Activated CD4-positive, CD25-positive, alpha-beta regulatory T cell (primary cell): ENCODE measurements around the gene PTCD3.

Source experiments
- DNase-seq, 4 experiments: peaks; one replicate each; lab custom pipeline; 2025; lab: John Stamatoyannopoulos, UW

The PTCD3 gene

DNA sequence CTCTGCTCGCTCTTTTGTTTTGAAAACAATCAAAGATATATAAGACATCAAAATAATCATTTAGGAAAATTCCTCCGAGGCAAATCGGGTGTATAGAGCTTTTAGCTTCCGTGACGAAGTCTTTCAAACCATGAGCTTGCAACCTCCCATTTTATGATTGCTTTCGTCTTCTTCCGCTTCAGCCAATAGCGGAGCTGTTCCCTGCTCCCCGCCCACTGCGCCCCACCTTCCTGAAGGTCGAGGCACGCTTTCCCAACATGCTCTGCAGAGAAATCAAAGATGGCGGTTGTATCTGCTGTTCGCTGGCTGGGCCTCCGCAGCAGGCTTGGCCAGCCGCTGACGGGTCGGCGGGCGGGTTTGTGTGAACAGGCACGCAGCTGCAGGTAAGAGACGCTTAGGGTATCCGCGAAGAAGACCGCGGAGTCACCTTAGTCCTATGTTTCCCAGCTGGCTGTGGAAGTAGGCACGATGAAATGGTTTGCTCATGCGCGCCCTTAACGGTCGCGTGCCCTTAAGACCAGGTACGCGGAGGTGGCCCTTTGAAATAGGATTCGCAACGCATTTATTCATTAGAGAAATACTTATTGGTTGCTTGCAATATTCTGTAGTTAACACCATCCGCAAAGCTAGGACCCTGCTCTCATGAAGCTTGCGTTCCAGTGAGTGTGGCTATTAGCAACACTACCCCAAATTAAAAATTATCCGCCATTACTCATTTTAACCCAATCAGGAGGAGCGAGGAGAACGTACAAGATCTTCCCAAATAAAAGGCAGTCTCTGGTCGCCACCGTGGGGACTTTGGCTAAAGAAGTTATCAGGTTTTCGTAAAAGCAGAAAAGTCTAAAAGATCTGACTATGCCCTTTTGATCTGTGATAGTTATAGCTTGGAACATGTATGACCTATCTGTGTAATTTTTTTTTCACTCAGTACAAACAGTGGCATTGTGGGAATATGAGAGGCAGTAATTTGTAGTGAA is at the start of gene PTCD3:
Gene PTCD3 (plus strand): TSS at position 267 of the 977 bp plus-strand sequence. CDS start 13 bp downstream, at position 280.
- DNase-seq, result peak; percentile 82 to 89 (median 84)

DNA sequence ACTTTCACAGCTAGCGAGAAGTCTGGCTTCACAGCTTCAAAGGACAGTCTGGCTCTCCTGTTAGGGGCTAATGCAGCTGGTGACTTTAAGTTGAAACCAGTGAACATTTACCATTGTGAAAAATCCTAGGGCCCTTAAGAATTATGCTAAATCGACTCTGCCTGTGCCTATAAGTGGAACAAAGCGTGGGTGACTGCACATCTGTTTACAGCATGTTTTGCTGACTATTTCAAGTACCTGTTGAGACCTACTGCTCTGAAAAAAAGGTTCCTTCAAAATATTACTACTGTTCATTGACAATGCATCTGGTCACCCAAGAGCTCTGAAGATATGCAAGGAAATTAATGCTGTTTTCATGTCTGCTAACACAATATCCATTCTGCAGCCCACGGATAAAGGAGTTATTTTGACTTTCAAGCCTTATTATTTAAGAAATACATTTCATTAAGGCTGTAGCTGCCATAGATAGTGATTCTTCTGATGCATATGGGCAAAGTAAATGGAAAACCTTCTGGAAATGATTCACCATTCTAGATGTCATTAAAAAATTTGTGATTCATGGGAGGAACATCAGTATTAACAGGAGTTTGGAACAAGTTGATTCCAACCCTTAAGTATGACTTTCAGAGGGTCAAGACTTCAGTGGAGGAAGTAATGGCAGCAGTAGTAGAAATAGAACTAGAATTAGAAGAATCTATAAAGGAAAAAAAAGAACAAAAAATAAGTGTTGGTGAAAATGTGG is 49.3 kb upstream of the PTCD3 start:
- no peak for DNase-seq

- no peak for DNase-seq
Measured at GRCh38 chr2:86062043-86062442, 44.0 kb upstream of the PTCD3 start.

DNA sequence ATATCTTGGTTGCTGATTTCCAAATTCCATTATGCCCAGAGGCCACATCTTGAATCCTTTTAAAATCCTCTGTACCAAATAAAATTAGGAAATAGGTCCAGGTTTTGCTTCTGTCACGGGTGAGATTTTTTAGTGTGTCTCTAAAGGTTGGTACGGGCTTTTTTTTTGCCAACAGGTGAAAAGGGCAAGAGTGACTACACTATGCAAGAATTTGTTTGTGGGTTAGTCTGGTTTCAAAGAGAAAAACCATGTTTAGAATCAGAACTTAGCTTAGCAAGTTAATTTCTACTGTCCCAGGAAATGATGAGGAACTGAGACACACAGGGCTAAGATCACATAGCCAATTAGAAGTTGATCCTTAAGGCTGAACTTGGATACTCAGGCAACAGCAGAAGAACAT is 42.0 kb upstream of the PTCD3 start:
- no peak for DNase-seq

GRCh38 chr2:86065512-86065911 is 40.5 kb upstream of the PTCD3 start:
- DNase-seq, result no peak

DNA sequence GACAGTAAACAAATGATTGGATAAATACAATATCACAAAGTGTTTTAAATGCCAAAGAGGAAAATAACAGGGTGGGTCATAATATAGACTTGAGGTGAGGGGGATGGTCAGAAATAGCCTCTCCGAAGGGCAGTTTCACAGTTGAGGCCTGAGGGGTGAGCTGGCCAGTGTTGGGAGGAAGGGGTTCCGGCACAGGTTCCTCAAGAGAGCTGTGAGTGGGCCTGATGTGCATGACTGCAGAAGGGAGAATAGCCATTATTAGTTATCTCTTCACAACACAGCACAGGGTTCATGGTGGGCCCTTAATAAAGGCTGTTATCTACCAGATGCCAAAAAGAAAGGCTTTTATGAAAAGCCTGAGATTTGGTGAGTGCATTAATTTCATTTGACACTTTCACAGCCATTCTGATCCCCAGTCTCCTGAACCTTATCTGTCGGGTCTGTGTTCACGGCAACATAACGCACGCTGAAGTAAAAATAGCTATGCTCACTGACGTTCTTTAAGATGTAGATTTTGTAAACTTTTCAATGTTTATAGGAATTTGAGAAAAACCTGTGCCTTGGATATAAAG is 39.9 kb upstream of the PTCD3 start:
- no peak for DNase-seq

DNA sequence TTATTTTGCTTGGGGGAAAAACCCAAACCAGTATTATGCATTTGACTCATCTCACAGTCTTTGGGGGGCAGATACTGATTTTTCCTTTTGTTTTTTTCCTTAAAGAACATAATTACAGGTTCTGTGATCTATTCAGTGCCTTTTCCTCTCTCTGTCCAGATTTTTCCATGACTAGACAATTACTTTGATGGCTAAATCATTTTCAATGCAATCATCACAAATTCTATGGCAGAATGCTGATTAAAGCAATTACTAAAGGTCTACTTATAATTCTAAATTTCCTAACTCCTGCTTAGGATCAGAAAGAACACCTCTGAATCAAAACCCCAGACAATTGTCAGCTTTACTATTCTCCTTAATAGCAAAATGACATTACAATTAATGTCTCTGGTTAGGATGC is 39.1 kb upstream of the PTCD3 start:
- no peak for DNase-seq

- DNase-seq, result peak in 3 of 4 experiments; percentile 12 to 17 (median 12)
Measured at GRCh38 chr2:86068136-86068588, 37.9 kb upstream of the PTCD3 start.

DNA sequence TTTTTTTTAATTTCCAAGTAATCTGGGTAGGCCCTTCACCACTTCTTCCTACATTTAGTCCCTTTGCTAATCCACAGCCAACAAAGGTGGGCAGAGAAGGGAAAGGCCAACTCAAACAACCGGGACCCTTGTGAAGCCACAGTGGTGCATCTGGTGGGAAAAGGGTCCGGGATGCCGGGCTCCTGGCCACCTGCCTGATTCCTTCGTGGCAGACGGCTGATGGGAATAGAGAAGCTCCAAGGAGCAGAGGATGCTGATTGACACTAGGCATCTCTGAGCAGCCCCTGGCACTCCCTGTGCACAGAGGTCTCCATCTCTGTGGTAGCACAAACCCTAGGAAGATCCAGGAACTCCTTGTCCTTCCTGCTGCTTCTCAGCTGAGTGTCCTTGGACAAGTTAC is 37.4 kb upstream of the PTCD3 start:
- no peak for DNase-seq

GRCh38 chr2:86069091-86069685 is 36.8 kb upstream of the PTCD3 start:
- no peak for DNase-seq

GRCh38 chr2:86069783-86070339 is 36.2 kb upstream of the PTCD3 start:
- DNase-seq, result no peak

- no peak for DNase-seq
Measured at GRCh38 chr2:86070868-86071267, 35.2 kb upstream of the PTCD3 start.

DNA sequence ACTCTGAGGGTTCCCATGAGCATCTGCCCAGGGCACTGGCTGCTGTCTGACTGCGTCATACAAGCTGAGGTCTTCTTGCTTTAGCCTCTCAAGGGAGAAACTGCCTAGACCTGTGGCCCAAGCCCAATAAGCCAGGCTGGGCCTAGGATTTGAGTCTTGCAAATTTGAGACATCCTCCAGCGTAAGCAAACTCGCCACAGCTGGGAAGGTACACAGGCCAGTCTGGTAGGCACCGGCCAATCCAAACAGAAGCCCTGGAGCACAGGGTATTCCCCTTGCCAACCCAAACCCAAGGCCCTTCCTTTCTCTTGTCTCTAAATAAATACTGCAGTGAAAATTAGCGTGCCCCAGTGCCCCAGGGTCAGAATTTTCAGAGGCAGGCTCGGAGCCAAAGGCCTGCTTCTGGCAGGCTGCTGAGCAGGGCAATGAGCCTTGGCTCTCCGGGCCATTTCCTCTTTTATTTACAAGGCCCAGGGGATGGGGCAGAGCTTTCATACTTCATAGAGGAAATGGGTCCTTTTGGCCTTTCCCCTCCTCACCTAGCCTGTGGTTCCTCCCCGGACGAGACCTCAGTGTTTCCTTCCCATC is 33.7 kb upstream of the PTCD3 start:
- DNase-seq, result no peak

DNA sequence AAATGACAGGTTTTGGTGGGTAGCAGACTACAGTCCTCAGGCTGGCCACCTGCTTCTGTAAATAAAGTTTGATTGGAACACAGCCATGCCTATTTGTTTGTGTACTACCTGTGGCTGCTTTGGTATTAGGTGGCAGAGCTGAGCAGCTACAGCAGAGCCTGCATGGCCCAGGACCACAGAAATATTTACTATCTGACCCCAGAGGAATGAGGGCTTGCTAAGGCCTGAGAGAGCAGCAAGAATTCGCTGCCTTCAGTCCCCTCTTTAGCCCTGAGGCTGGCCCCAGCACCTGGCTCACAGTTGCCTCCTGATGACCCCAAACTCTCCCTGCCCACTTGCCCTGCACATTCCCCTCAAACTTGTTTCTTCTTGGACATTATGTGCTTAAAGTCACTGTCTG is 32.8 kb upstream of the PTCD3 start:
- DNase-seq, result no peak

DNA sequence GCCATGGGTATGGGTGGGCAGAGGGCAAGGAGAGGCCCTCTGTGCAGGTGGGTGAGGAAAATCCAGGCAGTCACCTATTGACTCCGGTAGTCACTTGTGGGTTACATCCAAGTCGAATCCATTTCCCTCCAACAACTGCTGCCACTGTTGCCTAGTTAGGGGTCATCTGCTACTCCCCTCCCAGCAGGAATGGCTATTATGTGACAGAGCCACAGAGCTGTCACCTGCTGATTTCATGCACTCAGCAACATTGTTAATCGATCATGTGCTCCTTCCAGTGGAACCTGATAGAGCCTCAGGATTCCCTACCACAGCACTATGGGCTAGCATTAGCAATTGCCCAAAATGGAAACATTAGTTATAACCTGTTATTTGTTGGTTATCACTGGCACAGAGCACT is 31.8 kb upstream of the PTCD3 start:
- no peak for DNase-seq

DNA sequence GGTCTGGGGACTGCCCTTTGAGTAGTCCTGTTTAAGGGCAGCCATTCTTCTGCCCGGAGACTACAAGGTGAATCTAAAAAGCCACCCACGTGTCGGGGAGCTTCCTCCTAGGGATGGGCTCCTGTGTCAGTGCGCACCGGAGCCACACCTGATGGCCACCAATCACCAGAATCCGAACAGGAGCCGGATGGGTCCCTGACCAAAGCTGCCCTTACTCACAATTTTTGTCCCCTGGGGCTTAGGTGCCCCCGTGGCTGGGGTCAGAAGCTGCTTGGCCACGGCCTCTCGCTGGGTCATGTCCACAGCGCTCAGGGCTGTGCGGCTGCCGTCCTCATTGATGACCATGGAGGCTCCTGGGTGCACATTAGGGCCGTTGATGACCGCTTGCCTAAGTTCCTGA is 31.2 kb upstream of the PTCD3 start:
- no peak for DNase-seq

- DNase-seq, result no peak
Measured at GRCh38 chr2:86075886-86076285, 30.1 kb upstream of the PTCD3 start.

DNA sequence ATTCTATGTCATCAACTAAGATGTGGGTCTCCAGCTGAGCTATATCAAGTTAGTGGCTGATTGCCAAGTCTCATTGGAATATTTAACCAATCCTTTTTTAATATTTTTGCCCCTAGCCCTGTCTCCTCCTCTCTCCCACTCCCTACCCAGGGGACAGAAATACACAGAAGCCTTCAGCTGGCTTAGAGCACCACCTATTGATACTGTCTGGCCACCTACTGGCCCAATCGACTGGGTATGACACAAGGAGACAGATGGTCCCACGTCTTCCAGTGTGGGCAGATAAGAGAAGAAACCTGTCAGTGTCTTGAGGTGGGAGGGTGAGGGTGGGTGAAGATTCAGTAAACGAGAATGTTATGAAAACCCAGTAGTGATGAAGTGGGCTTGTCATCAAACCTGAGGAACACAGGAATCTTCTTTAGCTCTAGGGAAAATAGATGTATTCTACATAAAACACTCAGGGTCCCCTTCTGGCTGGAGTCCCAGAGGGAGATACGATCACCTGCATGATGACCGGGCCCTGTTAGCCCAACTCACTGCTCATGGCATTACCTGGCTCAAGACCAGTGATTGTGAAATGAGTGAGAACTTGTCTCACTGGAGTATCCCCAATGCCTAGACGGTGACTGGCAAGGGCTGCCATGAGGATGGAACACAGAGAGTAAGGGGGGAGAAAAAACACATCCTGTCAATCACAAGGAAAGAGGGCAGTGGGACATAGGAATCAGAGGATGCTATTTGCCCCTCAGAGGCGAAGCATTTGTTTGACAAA is 27.1 kb upstream of the PTCD3 start:
- DNase-seq, result no peak

DNA sequence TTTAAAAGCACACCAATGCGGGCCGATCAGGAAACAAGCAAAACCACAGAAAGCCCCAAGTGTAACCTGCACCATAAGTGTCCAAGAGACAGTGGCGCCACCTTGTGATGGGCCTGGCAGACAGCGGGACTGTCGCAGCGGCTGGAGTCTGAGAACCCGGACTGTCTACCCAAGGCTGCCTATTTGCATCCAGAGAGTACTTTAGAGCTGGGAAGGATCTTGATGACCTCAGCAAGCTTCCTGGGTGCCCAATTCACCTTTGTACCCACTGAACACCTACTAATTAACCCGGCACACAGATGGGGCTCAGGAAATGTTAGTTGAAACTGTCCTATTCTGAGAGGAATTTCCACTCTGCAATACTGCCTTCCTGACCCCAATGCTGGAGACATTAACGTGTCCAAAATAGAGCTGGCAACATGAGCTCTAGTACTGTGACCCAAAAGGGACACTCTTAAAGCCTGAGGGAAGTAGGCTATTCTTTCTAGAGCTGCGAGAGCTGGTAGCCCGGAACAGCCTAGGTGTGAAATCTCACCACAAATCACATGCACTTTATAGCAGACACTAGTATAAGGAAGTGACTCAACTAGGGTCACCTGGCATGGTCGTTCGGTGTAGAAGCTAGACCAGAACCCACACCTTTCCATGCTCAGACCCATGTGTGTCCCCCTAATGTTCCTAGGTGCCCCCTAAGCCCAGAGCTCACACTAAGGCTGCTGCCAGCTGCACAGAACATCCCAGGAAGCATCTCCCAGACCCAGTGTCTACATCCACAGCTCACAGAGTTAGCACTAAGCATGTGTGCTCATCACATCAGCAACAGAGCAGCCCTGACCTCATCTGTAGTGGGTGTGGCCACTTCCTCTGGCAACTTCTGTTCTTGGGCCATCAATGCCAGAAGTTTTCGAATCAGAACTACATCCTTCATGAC is 25.8 kb upstream of the PTCD3 start:
- peak; percentile 48 to 73 (median 61) for DNase-seq

DNA sequence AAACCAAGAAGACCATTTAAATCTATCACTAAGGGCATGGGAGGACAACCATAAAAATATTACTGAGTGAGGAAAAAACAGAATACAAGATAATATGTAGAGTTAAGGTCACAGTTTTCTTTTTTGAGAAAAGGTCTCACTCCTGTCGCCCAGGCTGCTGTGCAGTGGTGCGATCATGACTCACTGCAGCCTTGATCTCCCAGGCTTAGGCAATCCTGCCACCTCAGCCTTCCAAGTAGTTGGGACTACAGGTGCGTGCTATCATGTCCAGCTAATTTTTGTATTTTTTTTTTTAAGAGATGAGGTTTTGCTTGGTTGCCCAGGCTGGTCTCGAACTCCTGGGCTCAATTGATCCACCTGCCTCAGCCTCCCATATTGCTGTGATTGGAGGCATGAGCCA is 24.3 kb upstream of the PTCD3 start:
- DNase-seq, result no peak
